ENCODE data around the gene SUN2. TPM values are rescaled to one million over a fixed set of nuclear protein-coding genes. Genes with fewer than 3 reads are reported as not detected.

SUN2 gene
- total RNA-seq, 4 donors from 2014 or later: 118 to 285 (median 175) TPM

- Histone ChIP-seq H3K4me1 (no peaks in the 10 kb centered on the region), H3K36me3 (peaks cover 0 to 2% of the 10 kb centered on the region in 2 donors), H3K4me3 (no peak overlapping the region), H3K27me3 (no peaks in the 10 kb centered on the region), H3K9me3 (no peaks in the 10 kb centered on the region), H3K27ac (no peak overlapping the region)
- intact Hi-C loops (cut with DNase I; ENCODE audit: low total_unique reads): no loop called here
- TF ChIP-seq POLR2A (IDR thresholded peaks at IDR 0.05) (no peak), CTCF (IDR thresholded peaks at IDR 0.05) (no peak)
- DNase-seq: no peak
Measured at GRCh38 chr22:38739300-38740055, 16.3 kb downstream of the SUN2 start.

DNA sequence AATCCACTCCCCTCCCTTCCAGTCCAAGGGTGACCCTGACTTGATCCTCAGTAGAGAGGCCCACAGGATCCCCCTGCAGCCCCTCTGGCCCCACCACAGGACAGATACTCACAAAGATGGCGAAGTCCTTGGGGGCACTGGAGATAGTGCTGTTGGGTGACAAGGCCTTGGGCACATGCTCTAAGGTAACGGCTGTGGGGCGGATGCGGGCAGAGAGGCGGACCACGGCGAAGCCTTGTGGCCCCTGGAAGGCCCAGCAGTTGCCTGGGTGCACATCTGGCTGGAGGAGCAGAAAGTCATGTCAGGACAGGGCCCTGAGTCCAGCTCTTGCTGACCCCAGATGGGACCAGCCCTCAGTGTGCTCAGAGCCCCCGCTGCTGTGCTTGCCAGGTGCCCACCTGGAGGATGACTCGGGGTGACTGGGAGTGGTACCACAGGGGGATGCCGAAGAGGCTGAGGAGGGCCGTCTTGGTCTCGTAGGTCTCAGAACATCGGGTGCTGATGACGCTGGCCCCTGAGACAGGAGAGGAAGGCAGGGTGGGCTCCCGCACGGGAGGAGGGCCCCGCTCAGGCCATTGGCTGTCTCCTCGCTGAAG is 17.2 kb downstream of the SUN2 start:
- DNase-seq: no peak
- Histone ChIP-seq H3K36me3 (peaks cover 0 to 2% of the 10 kb centered on the region in 2 donors), H3K27ac (no peak overlapping the region), H3K4me1 (no peaks in the 10 kb centered on the region), H3K9me3 (no peaks in the 10 kb centered on the region), H3K27me3 (no peaks in the 10 kb centered on the region), H3K4me3 (no peak overlapping the region)
- intact Hi-C loops (cut with DNase I; ENCODE audit: low total_unique reads): no loop called here
- TF ChIP-seq CTCF (IDR thresholded peaks at IDR 0.05) (no peak), POLR2A (IDR thresholded peaks at IDR 0.05) (no peak)

- Histone ChIP-seq H3K9me3 (no peaks in the 10 kb centered on the region), H3K4me3 (no peak overlapping the region), H3K36me3 (peaks cover 0 to 2% of the 10 kb centered on the region in 2 donors), H3K27me3 (no peaks in the 10 kb centered on the region), H3K4me1 (no peaks in the 10 kb centered on the region), H3K27ac (no peak overlapping the region)
- no peak for DNase-seq
- intact Hi-C loops (cut with DNase I; ENCODE audit: low total_unique reads): no loop called here
- TF ChIP-seq CTCF (IDR thresholded peaks at IDR 0.05) (no peak), POLR2A (IDR thresholded peaks at IDR 0.05) (no peak)
Measured at GRCh38 chr22:38737302-38738060, 18.3 kb downstream of the SUN2 start.

DNA sequence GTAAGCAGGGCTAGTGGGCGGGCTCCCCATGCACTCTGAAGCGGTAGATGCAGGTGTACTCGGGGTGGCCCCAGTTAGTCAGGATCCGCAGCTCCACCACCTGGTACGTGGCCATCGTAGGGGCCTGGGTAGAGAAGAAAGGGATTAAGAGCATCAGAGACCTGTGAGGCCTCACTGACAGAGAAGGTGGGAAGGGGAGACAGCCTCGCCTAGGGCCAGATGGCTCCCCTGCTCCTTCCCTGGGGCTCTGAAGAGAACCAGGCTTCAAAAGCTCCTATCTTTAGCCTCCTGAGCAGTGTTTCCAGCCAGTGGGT is 19.6 kb downstream of the SUN2 start:
- Histone ChIP-seq H3K36me3 (peaks cover 0 to under 1% of the 10 kb centered on the region in 2 donors), H3K4me1 (no peaks in the 10 kb centered on the region), H3K4me3 (no peak overlapping the region), H3K9me3 (no peaks in the 10 kb centered on the region), H3K27me3 (no peaks in the 10 kb centered on the region), H3K27ac (no peak overlapping the region)
- DNase-seq: no peak
- TF ChIP-seq POLR2A (IDR thresholded peaks at IDR 0.05) (no peak), CTCF (IDR thresholded peaks at IDR 0.05) (no peak)
- intact Hi-C loops (cut with DNase I; ENCODE audit: low total_unique reads): no loop called here

Data from uterus (tissue), 4 donors.